Putamen (tissue), 1 donor: ENCODE data around the gene TFPI2.
"Not testable (repeated sequence)": the region's sequence is repeated elsewhere in the genome, so short reads cannot be mapped to it uniquely, and the experiment has no call there.

Source experiments
- DNase-seq: peaks from one replicate; pipeline ENCODE4 v3.0.0-alpha.2; 2016; ENCODE audit warnings: low spot score

TFPI2 gene

GRCh38 chr7:93890464-93891068 is at the start of gene TFPI2:
TFPI2 (minus strand) TSS chr7:93890753; CDS start chr7:93890678, 75 bp downstream.
- no peak for DNase-seq

- DNase-seq = no peak
Observed at GRCh38 chr7:93938293-93938692, 47.7 kb upstream of the TFPI2 start.

GRCh38 chr7:93937818-93938217 is 47.3 kb upstream of the TFPI2 start:
- DNase-seq = no peak

GRCh38 chr7:93935102-93935501 is 44.5 kb upstream of the TFPI2 start:
- DNase-seq = no peak

- no peak for DNase-seq
Observed at GRCh38 chr7:93933156-93933555, 42.6 kb upstream of the TFPI2 start.

- no peak for DNase-seq
Observed at GRCh38 chr7:93931655-93932054, 41.1 kb upstream of the TFPI2 start.

- DNase-seq = no peak
Observed at GRCh38 chr7:93927585-93927984, 37.0 kb upstream of the TFPI2 start.

GRCh38 chr7:93926800-93927199 is 36.2 kb upstream of the TFPI2 start:
- DNase-seq = no peak

GRCh38 chr7:93923942-93924341 is 33.4 kb upstream of the TFPI2 start:
- no peak for DNase-seq

GRCh38 chr7:93923296-93923695 is 32.7 kb upstream of the TFPI2 start:
- DNase-seq = no peak

- DNase-seq = peak; percentile 33
Observed at GRCh38 chr7:93921607-93922566, 31.3 kb upstream of the TFPI2 start, which contains the start of gene GNG11. GNG11 (plus strand) TSS chr7:93921735; CDS start chr7:93922138, 403 bp downstream.

- DNase-seq = no peak
Observed at GRCh38 chr7:93921186-93921585, 30.6 kb upstream of the TFPI2 start.

GRCh38 chr7:93920496-93921182 is 30.1 kb upstream of the TFPI2 start:
- DNase-seq = no peak

- not testable (repeated sequence) for DNase-seq
Observed at GRCh38 chr7:93916315-93916714, 25.8 kb upstream of the TFPI2 start.

- DNase-seq = not testable (repeated sequence)
Observed at GRCh38 chr7:93915888-93916287, 25.3 kb upstream of the TFPI2 start.

GRCh38 chr7:93915206-93915842 is 24.8 kb upstream of the TFPI2 start:
- not testable (repeated sequence) for DNase-seq

- no peak for DNase-seq
Observed at GRCh38 chr7:93914581-93915066, 24.1 kb upstream of the TFPI2 start.

GRCh38 chr7:93913197-93913596 is 22.6 kb upstream of the TFPI2 start:
- DNase-seq = no peak

GRCh38 chr7:93911661-93912060 is 21.1 kb upstream of the TFPI2 start:
- DNase-seq = not testable (repeated sequence)

GRCh38 chr7:93911242-93911641 is 20.7 kb upstream of the TFPI2 start:
- DNase-seq = not testable (repeated sequence)

- DNase-seq = no peak
Observed at GRCh38 chr7:93910076-93910994, 19.8 kb upstream of the TFPI2 start.
